Panc1 (cell line): ENCODE measurements around the gene RNGTT. TPM values are rescaled to one million over a fixed set of nuclear protein-coding genes. Genes with fewer than 3 reads are reported as not detected.

Experiments used
- ATAC-seq: fragments of 200-7000 bp; cut with Tn5 transposase; 2 replicates; pipeline ENCODE4 v1.9.1; 2020; ENCODE audit warnings: mild to moderate bottlenecking, moderate library complexity
- BruUV-seq: library from RNA; stranded (reverse); fragments of 400-500 nt; replicated peaks from 2 replicates; lab custom pipeline; 2021; lab: Mats Ljungman, UMichigan
- CTCF ChIA-PET: fragments of 300-600 bp; sonication (Branson Sonifier 250); formaldehyde crosslinking; loops from one replicate; lab custom pipeline; 2022; ENCODE audit warnings: antibody characterized with exemption; lab: Charles Lee
- POLR2A ChIA-PET: fragments of 300-600 bp; sonication (Branson Sonifier 250); formaldehyde crosslinking; loops from one replicate; lab custom pipeline; 2022; ENCODE audit warnings: antibody characterized with exemption; lab: Charles Lee
- DNase-seq: peaks from one replicate; pipeline ENCODE4 v3.0.0-alpha.2; 2010; ENCODE audit warnings: low read depth, low spot score
- H3K27ac ChIP-seq: 2 replicates; pipeline ENCODE4 v1.5.1; 2011; ENCODE audit warnings: mild to moderate bottlenecking, low read length, inconsistent platforms
- H3K27me3 ChIP-seq: fragments of 200-500 bp; sonication (Bioruptor generic); 2 replicates; pipeline ENCODE4 v1.6.0; 2014; ENCODE audit warnings: low read length, inconsistent platforms; ENCODE audit not compliant: control insufficient read depth, insufficient read depth
- H3K36me3 ChIP-seq: fragments of 200-500 bp; sonication (Bioruptor generic); 2 replicates; pipeline ENCODE4 v1.5.1; 2014; ENCODE audit warnings: inconsistent platforms, mild to moderate bottlenecking, low read length, moderate library complexity; ENCODE audit not compliant: control insufficient read depth, insufficient read depth
- H3K4me1 ChIP-seq: 2 replicates; pipeline ENCODE4 v1.5.1; 2011; ENCODE audit warnings: inconsistent platforms, mild to moderate bottlenecking, low read length, moderate library complexity; ENCODE audit not compliant: control insufficient read depth, insufficient read depth
- H3K4me3 ChIP-seq, 2 experiments: 2 replicates each; pipeline ENCODE4 v1.5.1; 2011 to 2012; ENCODE audit warnings: low read depth in 2 of 2, low read length in 2 of 2, mild to moderate bottlenecking in 2 of 2, inconsistent platforms in 1 of 2, moderate library complexity in 1 of 2
- H3K9me3 ChIP-seq: fragments of 200-500 bp; sonication (Bioruptor generic); 2 replicates; pipeline ENCODE4 v1.5.1; 2014; ENCODE audit warnings: low read depth, mild to moderate bottlenecking, inconsistent platforms, low read length, moderate library complexity; ENCODE audit not compliant: control insufficient read depth, insufficient read depth
- POLR2AphosphoS5 ChIP-seq: IDR thresholded peaks from 2 replicates; pipeline ENCODE4 v1.6.1; 2012; ENCODE audit warnings: mild to moderate bottlenecking, low read depth, low read length, moderate library complexity
- SIN3A ChIP-seq: IDR thresholded peaks from 2 replicates; pipeline ENCODE4 v1.6.1; 2012; ENCODE audit warnings: low read depth, mild to moderate bottlenecking, low read length, moderate library complexity, borderline replicate concordance; ENCODE audit not compliant: insufficient read depth
- TCF7L2 ChIP-seq: IDR thresholded peaks from 2 replicates; pipeline ENCODE4 v1.6.1; 2011; ENCODE audit warnings: mild to moderate bottlenecking, low read depth, low read length, inconsistent platforms
- in situ Hi-C: cut with HindIII; loops from 2 replicates; pipeline ENCODE4 v1.10.0; 2016; ENCODE audit warnings: low sequenced_read_pairs, low pct_unique_long_range_greater_than_20kb
- intact Hi-C: fragments of 100-400 bp; cut with micrococcal nuclease; formaldehyde crosslinking; loops from one replicate; pipeline ENCODE4 v1.10.0; 2022; ENCODE audit not compliant: unreplicated experiment
- total RNA-seq: library from RNA; stranded (reverse); gene quantifications from one replicate; pipeline ENCODE4 v1.2.1, GENCODE V29; 2021; ENCODE audit not compliant: unreplicated experiment
- TF ChIP-seq, protein P1 (sequence below), 2 experiments: IDR thresholded peaks; 2 replicates each; pipeline ENCODE4 v1.6.1; 2011 to 2012; ENCODE audit warnings: low read depth in 2 of 2, control low read depth in 1 of 2, low read length in 1 of 2, mild to moderate bottlenecking in 1 of 2, moderate library complexity in 1 of 2; ENCODE audit not compliant: insufficient read depth in 1 of 2
- TF ChIP-seq, protein P2 (sequence below): fragments of 450-650 bp; IDR thresholded peaks from 2 replicates; pipeline ENCODE4 v1.5.1; 2017; ENCODE audit warnings: mild to moderate bottlenecking

The RNGTT gene
- total RNA-seq, 1 experiment from 2014 or later, result 21.2 TPM

DNA sequence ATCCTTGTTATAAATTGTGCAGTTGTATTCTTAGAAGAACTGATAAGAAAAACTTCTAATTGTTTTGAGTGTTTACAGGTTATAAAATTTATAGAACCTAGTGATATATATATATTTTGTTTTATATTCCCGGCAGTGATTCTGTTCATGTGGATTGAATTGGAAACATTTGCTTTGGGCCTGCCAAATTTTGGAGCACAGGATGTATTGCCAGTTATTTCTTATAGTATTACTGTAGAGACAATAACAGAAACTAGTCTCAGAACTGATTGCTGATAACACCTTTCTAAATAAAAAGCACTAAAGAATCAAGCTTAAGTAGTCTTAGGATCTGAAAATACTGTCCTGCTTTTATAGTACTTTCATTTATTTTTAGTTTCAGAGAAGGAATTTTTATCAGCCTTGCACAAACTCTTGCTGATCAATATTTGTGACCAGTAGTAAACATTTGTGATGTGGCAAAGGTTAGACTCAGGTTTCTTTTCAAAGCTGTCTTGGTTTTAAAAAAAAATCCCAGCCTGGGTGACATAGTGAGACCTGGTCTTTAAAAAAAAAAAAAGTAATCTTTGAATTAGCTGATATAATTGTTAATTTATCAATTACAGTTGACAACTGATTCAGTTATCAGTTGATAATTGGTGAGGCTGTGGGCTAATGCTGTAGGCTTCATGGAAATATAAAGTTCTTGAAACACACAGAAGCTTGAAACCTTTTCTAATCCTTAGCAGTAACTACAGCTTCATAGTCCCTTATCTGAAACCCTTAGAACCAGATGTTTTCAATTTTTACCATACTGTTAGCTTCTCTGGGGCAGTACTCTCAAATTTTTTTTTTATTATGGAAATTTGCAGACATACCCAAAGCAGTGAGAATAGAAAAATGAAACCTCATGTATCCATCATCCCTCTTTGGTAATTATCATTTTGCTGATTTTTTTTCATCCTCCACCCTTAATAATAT is 42.4 kb downstream of the RNGTT start:
- H3K4me3 ChIP-seq, result no peak overlapping the region
- H3K27me3 ChIP-seq, result no peaks in the 10 kb centered on the region
- intact Hi-C loops (no loop called here), in situ Hi-C loops (no loop called here)
- H3K27ac ChIP-seq, result no peak overlapping the region
- CTCF ChIA-PET, result interaction anchor here (0.6 kb wide), 1 partner anchor 20 kb away, joined by 6 read pairs; no protein-coding TSS in a partner anchor
- H3K4me1 ChIP-seq, result no peaks in the 10 kb centered on the region
- no TSS peak for BruUV-seq
- 0 out of 2 replicates have a peak, but pooled peaks cover 2% of the 10 kb centered on the region for H3K36me3 ChIP-seq
- TF ChIP-seq, protein P1, sequence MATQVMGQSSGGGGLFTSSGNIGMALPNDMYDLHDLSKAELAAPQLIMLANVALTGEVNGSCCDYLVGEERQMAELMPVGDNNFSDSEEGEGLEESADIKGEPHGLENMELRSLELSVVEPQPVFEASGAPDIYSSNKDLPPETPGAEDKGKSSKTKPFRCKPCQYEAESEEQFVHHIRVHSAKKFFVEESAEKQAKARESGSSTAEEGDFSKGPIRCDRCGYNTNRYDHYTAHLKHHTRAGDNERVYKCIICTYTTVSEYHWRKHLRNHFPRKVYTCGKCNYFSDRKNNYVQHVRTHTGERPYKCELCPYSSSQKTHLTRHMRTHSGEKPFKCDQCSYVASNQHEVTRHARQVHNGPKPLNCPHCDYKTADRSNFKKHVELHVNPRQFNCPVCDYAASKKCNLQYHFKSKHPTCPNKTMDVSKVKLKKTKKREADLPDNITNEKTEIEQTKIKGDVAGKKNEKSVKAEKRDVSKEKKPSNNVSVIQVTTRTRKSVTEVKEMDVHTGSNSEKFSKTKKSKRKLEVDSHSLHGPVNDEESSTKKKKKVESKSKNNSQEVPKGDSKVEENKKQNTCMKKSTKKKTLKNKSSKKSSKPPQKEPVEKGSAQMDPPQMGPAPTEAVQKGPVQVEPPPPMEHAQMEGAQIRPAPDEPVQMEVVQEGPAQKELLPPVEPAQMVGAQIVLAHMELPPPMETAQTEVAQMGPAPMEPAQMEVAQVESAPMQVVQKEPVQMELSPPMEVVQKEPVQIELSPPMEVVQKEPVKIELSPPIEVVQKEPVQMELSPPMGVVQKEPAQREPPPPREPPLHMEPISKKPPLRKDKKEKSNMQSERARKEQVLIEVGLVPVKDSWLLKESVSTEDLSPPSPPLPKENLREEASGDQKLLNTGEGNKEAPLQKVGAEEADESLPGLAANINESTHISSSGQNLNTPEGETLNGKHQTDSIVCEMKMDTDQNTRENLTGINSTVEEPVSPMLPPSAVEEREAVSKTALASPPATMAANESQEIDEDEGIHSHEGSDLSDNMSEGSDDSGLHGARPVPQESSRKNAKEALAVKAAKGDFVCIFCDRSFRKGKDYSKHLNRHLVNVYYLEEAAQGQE (IDR thresholded peaks at IDR 0.05; ENCODE audit: insufficient read depth in 1 of 2, low read depth in 2 of 2, low read length in 1 of 2), result no peak
- TF ChIP-seq POLR2AphosphoS5, result no peak
- TF ChIP-seq, protein P2, sequence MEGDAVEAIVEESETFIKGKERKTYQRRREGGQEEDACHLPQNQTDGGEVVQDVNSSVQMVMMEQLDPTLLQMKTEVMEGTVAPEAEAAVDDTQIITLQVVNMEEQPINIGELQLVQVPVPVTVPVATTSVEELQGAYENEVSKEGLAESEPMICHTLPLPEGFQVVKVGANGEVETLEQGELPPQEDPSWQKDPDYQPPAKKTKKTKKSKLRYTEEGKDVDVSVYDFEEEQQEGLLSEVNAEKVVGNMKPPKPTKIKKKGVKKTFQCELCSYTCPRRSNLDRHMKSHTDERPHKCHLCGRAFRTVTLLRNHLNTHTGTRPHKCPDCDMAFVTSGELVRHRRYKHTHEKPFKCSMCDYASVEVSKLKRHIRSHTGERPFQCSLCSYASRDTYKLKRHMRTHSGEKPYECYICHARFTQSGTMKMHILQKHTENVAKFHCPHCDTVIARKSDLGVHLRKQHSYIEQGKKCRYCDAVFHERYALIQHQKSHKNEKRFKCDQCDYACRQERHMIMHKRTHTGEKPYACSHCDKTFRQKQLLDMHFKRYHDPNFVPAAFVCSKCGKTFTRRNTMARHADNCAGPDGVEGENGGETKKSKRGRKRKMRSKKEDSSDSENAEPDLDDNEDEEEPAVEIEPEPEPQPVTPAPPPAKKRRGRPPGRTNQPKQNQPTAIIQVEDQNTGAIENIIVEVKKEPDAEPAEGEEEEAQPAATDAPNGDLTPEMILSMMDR, result no peak
- TF ChIP-seq SIN3A, result no peak
- no peak for TF ChIP-seq TCF7L2
- DNase-seq, result no peak
- ATAC-seq, result no peak
- POLR2A ChIA-PET, result interaction anchor here (0.5 kb wide), 1 partner anchor 8 kb away, joined by 16 read pairs; no protein-coding TSS in a partner anchor
- no peaks in the 10 kb centered on the region for H3K9me3 ChIP-seq

DNA sequence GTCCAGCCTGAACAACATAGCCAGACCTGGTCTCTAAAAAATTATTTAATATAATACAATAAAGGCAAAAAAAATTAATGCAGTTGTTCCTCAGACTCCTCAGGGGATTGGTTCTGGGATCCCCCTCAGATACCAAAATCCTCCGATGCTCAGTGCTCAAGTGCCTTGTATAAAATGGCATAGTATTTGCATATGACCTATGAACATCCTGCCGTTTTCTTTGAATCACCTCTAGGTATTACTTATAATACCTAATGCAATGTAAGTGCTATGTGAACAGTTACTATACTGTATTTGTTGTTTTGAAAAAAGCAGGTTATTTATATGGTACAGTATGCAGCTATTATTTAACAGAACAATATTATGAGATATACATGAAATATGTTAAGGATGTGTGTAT is 43.3 kb downstream of the RNGTT start:
- Histone ChIP-seq H3K36me3 (0 out of 2 replicates have a peak, but pooled peaks cover 2% of the 10 kb centered on the region), H3K9me3 (no peaks in the 10 kb centered on the region), H3K4me1 (no peaks in the 10 kb centered on the region), H3K27me3 (no peaks in the 10 kb centered on the region), H3K27ac (no peak overlapping the region), H3K4me3 (no peak overlapping the region)
- in situ Hi-C loops, result no loop called here
- DNase-seq, result no peak
- ChIA-PET POLR2A (no interaction called here), CTCF (interaction anchor here (0.6 kb wide), 1 partner anchor 1062 kb away, joined by 7 read pairs; no protein-coding TSS in a partner anchor)
- ATAC-seq, result no peak
- intact Hi-C loops, result no loop called here
- BruUV-seq, result no TSS peak
- TF ChIP-seq TCF7L2 (no peak), POLR2AphosphoS5 (no peak), SIN3A (no peak)
- TF ChIP-seq, protein P2, result no peak
- TF ChIP-seq, protein P1 (IDR thresholded peaks at IDR 0.05; ENCODE audit: insufficient read depth in 1 of 2, low read depth in 2 of 2, low read length in 1 of 2), result no peak
